ENCODE data around the gene PRAME. TPM values are rescaled to one million over a fixed set of nuclear protein-coding genes. Genes with fewer than 3 reads are reported as not detected.

The PRAME gene
- total and polyA plus RNA-seq, 11 donors = 0.23 to 0.59 TPM; not detected in 9

DNA sequence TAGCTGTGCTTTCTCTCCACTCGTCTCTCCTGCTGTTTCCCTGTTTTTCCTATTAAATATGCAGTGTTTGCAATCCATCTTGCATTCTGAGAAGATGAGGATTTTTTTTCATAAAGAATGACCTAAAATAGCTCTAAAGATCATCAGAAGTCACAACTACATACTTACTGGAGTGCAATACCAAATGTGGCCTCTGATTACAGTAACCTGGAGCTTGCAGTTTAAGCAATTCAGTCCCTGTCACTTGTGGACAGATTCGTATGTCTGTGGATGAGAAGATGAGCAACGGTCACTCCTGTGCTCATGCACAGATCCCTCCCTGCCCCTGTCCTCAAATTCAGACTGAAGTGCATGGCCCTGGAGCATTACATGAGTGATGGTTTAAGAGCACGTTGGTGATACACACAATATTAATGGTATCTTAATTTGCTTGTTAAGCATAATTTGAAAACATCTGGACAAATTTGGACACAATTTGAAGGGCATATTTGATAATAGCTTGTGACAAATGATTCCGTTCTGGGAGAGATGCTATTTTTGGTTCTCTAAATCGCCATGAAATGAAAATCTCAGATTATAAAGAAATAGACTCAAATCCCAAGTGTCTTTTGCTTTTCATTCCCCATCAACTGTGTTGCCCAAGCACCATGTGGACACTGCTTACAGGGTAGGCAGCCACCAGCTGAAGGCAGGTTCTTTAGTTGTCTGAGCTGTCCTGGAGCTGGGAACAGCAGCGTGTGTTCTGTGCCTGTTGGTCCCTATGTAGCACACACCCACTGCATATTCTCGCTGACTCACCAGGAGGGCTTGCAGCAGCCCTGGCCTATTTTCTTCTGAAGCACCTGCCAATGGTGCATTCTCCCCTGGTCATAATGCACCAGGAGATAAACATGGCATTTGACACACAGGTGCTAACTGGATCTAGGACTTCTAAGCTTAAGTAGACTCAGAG lies 32.6 kb upstream of the PRAME start:
- 60 to 67% (median 64%) methylated on average over 8 of the region's 8 CpGs for WGBS, 4 donors
- intact Hi-C loops (cut with DNase I) = loop anchor here in 6 of 10 donors (5.0 to 10.0 kb wide), 4 partner anchors 93 to 363 kb away; partner anchors contain the start of gene IGLL5 (in 1 of the 6)
- Histone ChIP-seq H3K4me1 (no peaks in the 10 kb centered on the region), H3K36me3 (no peaks in the 10 kb centered on the region), H3K27me3 (peaks cover 0 to 8% (median 0%) of the 10 kb centered on the region in 9 donors), H3K4me3 (no peak overlapping the region), H3K9me3 (no peaks in the 10 kb centered on the region), H3K27ac (no peak overlapping the region)
- ATAC-seq (no peak), DNase-seq (no peak)
- TF ChIP-seq POLR2A (IDR thresholded peaks at IDR 0.05) = no peak
- TF ChIP-seq, protein P1, sequence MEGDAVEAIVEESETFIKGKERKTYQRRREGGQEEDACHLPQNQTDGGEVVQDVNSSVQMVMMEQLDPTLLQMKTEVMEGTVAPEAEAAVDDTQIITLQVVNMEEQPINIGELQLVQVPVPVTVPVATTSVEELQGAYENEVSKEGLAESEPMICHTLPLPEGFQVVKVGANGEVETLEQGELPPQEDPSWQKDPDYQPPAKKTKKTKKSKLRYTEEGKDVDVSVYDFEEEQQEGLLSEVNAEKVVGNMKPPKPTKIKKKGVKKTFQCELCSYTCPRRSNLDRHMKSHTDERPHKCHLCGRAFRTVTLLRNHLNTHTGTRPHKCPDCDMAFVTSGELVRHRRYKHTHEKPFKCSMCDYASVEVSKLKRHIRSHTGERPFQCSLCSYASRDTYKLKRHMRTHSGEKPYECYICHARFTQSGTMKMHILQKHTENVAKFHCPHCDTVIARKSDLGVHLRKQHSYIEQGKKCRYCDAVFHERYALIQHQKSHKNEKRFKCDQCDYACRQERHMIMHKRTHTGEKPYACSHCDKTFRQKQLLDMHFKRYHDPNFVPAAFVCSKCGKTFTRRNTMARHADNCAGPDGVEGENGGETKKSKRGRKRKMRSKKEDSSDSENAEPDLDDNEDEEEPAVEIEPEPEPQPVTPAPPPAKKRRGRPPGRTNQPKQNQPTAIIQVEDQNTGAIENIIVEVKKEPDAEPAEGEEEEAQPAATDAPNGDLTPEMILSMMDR (IDR thresholded peaks at IDR 0.05) = peak in 3 of 12 donors; percentile 18 to 38 (median 30)

- intact Hi-C loops (cut with DNase I) = loop anchor here in 6 of 10 donors (5.0 to 10.0 kb wide), 4 partner anchors 94 to 364 kb away; partner anchors contain the start of gene IGLL5 (in 1 of the 6)
- H3K27ac ChIP-seq = no peak overlapping the region
- ATAC-seq (no peak), DNase-seq (no peak)
- no peak for TF ChIP-seq POLR2A (IDR thresholded peaks at IDR 0.05)
- 90 to 93% (median 92%) methylated on average over 8 of the region's 8 CpGs for WGBS, 4 donors
- peaks cover 0 to 11% (median 0%) of the 10 kb centered on the region in 9 donors for H3K27me3 ChIP-seq
- H3K4me1 ChIP-seq = no peaks in the 10 kb centered on the region
- no peaks in the 10 kb centered on the region for H3K9me3 ChIP-seq
- no peak overlapping the region for H3K4me3 ChIP-seq
- no peaks in the 10 kb centered on the region for H3K36me3 ChIP-seq
These were observed 31.2 kb upstream of the PRAME start for GRCh38 chr22:22590136-22590891.

DNA sequence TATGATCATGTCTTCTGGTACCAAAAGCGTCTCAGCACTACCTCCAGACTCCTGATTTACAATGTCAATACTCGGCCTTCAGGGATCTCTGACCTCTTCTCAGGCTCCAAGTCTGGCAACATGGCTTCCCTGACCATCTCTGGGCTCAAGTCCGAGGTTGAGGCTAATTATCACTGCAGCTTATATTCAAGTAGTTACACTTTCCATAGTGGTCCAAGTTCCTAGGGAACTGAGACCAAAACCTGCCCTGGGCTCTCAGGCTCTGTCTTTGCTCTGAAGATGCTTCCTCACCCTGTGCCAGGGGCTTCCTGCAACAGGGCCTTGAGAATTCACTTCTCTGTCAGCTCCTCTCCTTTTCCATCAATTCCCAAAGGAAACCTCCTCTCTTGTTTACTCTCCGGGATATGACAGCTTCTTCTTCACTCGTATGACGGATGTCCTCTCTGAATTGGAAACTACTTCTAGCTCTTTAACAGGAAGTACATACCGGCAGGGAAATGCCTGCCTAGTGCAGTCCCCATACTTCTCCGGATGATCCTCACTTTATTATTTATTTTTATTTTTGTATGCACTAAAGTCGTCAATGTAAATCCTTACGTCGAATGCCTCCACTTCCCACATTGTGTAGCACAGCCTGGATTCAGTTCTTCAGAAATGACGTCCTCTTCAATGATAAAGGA lies 29.6 kb upstream of the PRAME start:
- intact Hi-C loops (cut with DNase I) = loop anchor here in 2 of 10 donors (5.0 to 10.0 kb wide), 2 partner anchors 96 to 99 kb away; no protein-coding TSS in a partner anchor
- no peaks in the 10 kb centered on the region for H3K4me1 ChIP-seq
- H3K9me3 ChIP-seq = no peaks in the 10 kb centered on the region
- H3K27ac ChIP-seq = no peak overlapping the region
- no peaks in the 10 kb centered on the region for H3K36me3 ChIP-seq
- no peak overlapping the region for H3K4me3 ChIP-seq
- H3K27me3 ChIP-seq = peaks cover 0 to 17% (median 2%) of the 10 kb centered on the region in 9 donors
- TF ChIP-seq POLR2A (IDR thresholded peaks at IDR 0.05) = no peak
- TF ChIP-seq, protein P1 (IDR thresholded peaks at IDR 0.05) = no peak
- DNase-seq (no peak), ATAC-seq (peak in 1 of 4 donors; percentile 30)
- 58 to 64% (median 62%) methylated on average over 12 of the region's 12 CpGs for WGBS, 4 donors

GRCh38 chr22:22587577-22588188 lies 28.6 kb upstream of the PRAME start:
- no peak for ATAC-seq

More at GRCh38 chr22:22587577-22588188, 28.6 kb upstream of the PRAME start:
- no peaks in the 10 kb centered on the region for H3K4me1 ChIP-seq
- intact Hi-C loops (cut with DNase I) = loop anchor here in 2 of 10 donors (5.0 to 10.0 kb wide), 2 partner anchors 97 to 100 kb away; no protein-coding TSS in a partner anchor
- no peak overlapping the region for H3K4me3 ChIP-seq
- no peak overlapping the region for H3K27ac ChIP-seq
- 72 to 87% (median 77%) methylated on average over 2 to 3 of the region's 3 CpGs for WGBS, 4 donors
- no peak for DNase-seq
- no peaks in the 10 kb centered on the region for H3K36me3 ChIP-seq
- TF ChIP-seq POLR2A (IDR thresholded peaks at IDR 0.05) = no peak
- TF ChIP-seq, protein P1 (IDR thresholded peaks at IDR 0.05) = no peak
- H3K27me3 ChIP-seq = peaks cover 0 to 17% (median 2%) of the 10 kb centered on the region in 9 donors
- no peaks in the 10 kb centered on the region for H3K9me3 ChIP-seq

All from heart left ventricle (tissue), 16 donors.